Heart left ventricle (tissue), 16 donors: Measurements from ENCODE around the gene FGF23. TPM values are rescaled to one million over a fixed set of nuclear protein-coding genes. Genes with fewer than 3 reads are reported as not detected.

Experiments
- ATAC-seq, 4 donors: fragments of 200-7000 bp; cut with Tn5 transposase; one replicate each; pipeline ENCODE4 v1.9.1; 2020 to 2022; ENCODE audit warnings: moderate library complexity in 4 of 4, mild to moderate bottlenecking in 3 of 4, moderate number of reproducible peaks in 1 of 4
- DNase-seq, 5 donors: peaks; one replicate each; pipeline ENCODE4 v3.0.0-alpha.2; 2020
- H3K27ac ChIP-seq, 12 donors: fragments of 200-600 bp; sonication (generic) in 4 of 12; one replicate each; pipeline versions ENCODE4 v1.5.0 to v1.8.0; 2016 to 2022; ENCODE audit warnings: mild to moderate bottlenecking in 2 of 12
- H3K27me3 ChIP-seq, 9 donors: fragments of 200-600 bp; sonication (generic) in 2 of 9; one replicate each; pipeline versions ENCODE4 v1.5.1 to v1.8.0; 2016 to 2022; ENCODE audit warnings: mild to moderate bottlenecking in 3 of 9
- H3K36me3 ChIP-seq, 9 donors: fragments of 200-600 bp; sonication (generic) in 2 of 9; one replicate each; pipeline versions ENCODE4 v1.5.0 to v1.8.0; 2018 to 2022; ENCODE audit warnings: mild to moderate bottlenecking in 2 of 9
- H3K4me1 ChIP-seq, 12 donors: fragments of 200-600 bp; sonication (generic) in 4 of 12; one replicate each; pipeline versions ENCODE4 v1.5.0 to v1.8.0; 2016 to 2022; ENCODE audit warnings: mild to moderate bottlenecking in 3 of 12
- H3K4me3 ChIP-seq, 12 donors: fragments of 200-600 bp; sonication (generic) in 4 of 12; one replicate each; pipeline versions ENCODE4 v1.5.0 to v1.8.0; 2017 to 2022; ENCODE audit warnings: mild to moderate bottlenecking in 9 of 12, moderate library complexity in 4 of 12
- H3K9me3 ChIP-seq, 12 donors: fragments of 200-600 bp; sonication (generic) in 4 of 12; one replicate each; pipeline versions ENCODE4 v1.5.0 to v1.8.0; 2016 to 2022; ENCODE audit warnings: mild to moderate bottlenecking in 1 of 12
- POLR2A ChIP-seq, 2 donors: fragments of 450-650 bp; IDR thresholded peaks; one replicate each; pipeline ENCODE4 v1.6.1; 2017; ENCODE audit warnings: antibody characterized with exemption in 2 of 2, mild to moderate bottlenecking in 2 of 2, moderate library complexity in 2 of 2
- WGBS, 4 donors: extraction: QIAGEN DNeasy Blood & Tissue Kit in 2 of 4; methylation state at CpG; one replicate each; pipeline versions ENCODE4 v1.1.5 to v1.1.7; 2013 to 2018; 5-methylcytosine and 5-hydroxymethylcytosine counted together
- intact Hi-C, 10 donors: fragments of 100-400 bp; cut with DNase I; formaldehyde crosslinking; loops; one replicate each; pipeline versions ENCODE4 v1.11.1 to v1.14.2; 2022
- polyA plus RNA-seq, 2 donors: library from polyadenylated mRNA; stranded (reverse); fragments of 200-250 nt; gene quantifications; one replicate each; pipeline ENCODE4 v1.2.3, GENCODE V29; 2013
- total RNA-seq, 9 donors: library from RNA; depleted of rRNA in 2 of 9; stranded (reverse); fragments of >200 nt in 2 of 9; fragmentation: NEBNext Ultra II Directional in 3 of 9; extraction: Animal tissue kit (Norgen Biotek cat#: 25700) in 3 of 9; gene quantifications; one replicate each; pipeline versions ENCODE4 v1.1.0 to v1.2.4, GENCODE V29; 2016 to 2023
- TF ChIP-seq, protein P1 (sequence below), 12 donors: fragments of 200-600 bp; sonication (generic) in 4 of 12; IDR thresholded peaks; one replicate each; pipeline versions ENCODE4 v1.5.0 to v1.8.0; 2018 to 2022; ENCODE audit warnings: antibody characterized with exemption in 12 of 12, mild to moderate bottlenecking in 5 of 12
- donor health status: ischemic (EF 13 %, LVEDD 7.1; RV severe dilation, severe dysfunction).
- donor health status: healthy with polysubstance abuse.
- donor health status: DM: no; HTN: yes; CAD: no.
- donor health status: DM: no; HTN: no; CAD: no.
- donor health status: ischemic (EF 25% LVEDD 6.9; RV normal size, moderate dysfunction).
- donor health status: ischemic (EF 25% LVEDD 5.7; RV mildly dilated, moderate dysfunction).
- donor health status: healthy.
- donor health status: DM: yes; HTN: yes; CAD: no.
- donor health status: ischemic (EF 35%, LVEDD 5.7; RV mildly dilated, moderate dysfunction).
- donor health status: nonischemic (EF 11% LVEDD 7.7; RV severe dilation, severe dysfunction).
- donor health status: DM: yes; HTN: yes; CAD: no.
- donor health status: PGD.
- donor health status: ischemic (EF 29% LVEDD 5.4; RV normal size, mild dysfunction).
- donor health status: nonischemic (EF 23%, LVEDD 6.1; RV moderate dilation, normal function).

The FGF23 gene
- total and polyA plus RNA-seq, 11 donors: 0.04 to 0.15 (median 0.10) TPM; not detected in 8

DNA sequence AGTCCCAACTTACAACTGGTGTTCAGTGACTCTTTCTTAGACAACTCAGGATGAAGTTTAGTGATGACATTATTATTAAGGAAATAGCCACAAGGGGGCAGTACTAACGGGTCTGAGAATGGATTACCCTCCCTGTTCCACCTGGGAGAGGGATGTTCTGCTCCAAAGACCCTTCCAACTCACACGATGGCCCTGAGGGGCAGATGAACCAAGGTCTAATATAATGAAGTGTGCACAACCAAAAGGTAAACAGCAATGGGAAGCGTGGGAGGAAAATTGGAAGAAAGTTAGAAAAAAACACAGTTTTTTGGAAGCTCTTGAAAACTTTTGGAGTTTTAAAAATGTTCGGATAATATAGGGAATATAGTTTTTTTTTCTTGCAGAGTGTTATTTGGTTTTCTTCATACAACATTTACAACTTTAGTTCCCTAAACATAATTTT lies 42.1 kb upstream of the FGF23 start:
- Histone ChIP-seq H3K36me3 (no peaks in the 10 kb centered on the region), H3K4me3 (no peak overlapping the region), H3K9me3 (no peaks in the 10 kb centered on the region), H3K4me1 (peaks cover 0 to 16% (median 0%) of the 10 kb centered on the region in 12 donors), H3K27me3 (peaks cover 0 to 9% (median 0%) of the 10 kb centered on the region in 9 donors), H3K27ac (no peak overlapping the region)
- intact Hi-C loops: loop anchor here in 8 of 10 donors (2.0 to 5.0 kb wide), 2 partner anchors 105 to 106 kb away; no protein-coding TSS in a partner anchor
- DNase-seq (no peak), ATAC-seq (no peak)
- TF ChIP-seq, protein P1, sequence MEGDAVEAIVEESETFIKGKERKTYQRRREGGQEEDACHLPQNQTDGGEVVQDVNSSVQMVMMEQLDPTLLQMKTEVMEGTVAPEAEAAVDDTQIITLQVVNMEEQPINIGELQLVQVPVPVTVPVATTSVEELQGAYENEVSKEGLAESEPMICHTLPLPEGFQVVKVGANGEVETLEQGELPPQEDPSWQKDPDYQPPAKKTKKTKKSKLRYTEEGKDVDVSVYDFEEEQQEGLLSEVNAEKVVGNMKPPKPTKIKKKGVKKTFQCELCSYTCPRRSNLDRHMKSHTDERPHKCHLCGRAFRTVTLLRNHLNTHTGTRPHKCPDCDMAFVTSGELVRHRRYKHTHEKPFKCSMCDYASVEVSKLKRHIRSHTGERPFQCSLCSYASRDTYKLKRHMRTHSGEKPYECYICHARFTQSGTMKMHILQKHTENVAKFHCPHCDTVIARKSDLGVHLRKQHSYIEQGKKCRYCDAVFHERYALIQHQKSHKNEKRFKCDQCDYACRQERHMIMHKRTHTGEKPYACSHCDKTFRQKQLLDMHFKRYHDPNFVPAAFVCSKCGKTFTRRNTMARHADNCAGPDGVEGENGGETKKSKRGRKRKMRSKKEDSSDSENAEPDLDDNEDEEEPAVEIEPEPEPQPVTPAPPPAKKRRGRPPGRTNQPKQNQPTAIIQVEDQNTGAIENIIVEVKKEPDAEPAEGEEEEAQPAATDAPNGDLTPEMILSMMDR (IDR thresholded peaks at IDR 0.05): peak; percentile 39 to 78 (median 68)
- no peak for TF ChIP-seq POLR2A (IDR thresholded peaks at IDR 0.05)
- 38 to 41% (median 39%) methylated on average over 4 of the region's 4 CpGs for WGBS, 4 donors

- intact Hi-C loops: loop anchor here in 7 of 10 donors (2.0 to 5.0 kb wide), 2 partner anchors 107 kb away; no protein-coding TSS in a partner anchor
- 90 to 92% (median 91%) methylated on average over 5 of the region's 5 CpGs for WGBS, 4 donors
- TF ChIP-seq, protein P1 (IDR thresholded peaks at IDR 0.05): no peak
- TF ChIP-seq POLR2A (IDR thresholded peaks at IDR 0.05): no peak
Measured at GRCh38 chr12:4420138-4420670, 40.7 kb upstream of the FGF23 start.

DNA sequence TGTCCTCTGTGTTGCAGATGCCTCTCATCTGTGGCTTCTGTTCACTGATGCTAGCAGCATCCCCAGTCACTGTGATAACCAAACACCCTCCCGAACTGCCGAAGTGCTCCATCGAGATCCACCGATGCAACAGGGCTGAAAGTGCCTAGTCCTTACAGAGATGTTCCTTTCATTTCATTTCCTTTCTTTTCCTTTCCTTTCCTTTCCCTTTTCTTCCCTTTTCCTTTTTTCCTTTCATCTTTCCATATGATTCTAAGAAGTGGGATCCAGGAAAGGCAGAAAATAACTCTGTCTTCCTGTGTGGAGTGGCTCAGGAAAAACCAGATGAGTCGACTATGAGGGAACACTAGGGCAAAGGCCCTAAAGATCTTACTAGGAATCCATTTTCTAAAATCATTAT lies 39.4 kb upstream of the FGF23 start:
- peak overlapping the region in 2 of 12 donors; percentile 82 to 83 for H3K27ac ChIP-seq
- intact Hi-C loops: loop anchor here in 2 of 10 donors (5.0 kb wide), 2 partner anchors 62 to 108 kb away; no protein-coding TSS in a partner anchor
- peaks cover 0 to 26% (median 0%) of the 10 kb centered on the region in 12 donors for H3K4me1 ChIP-seq

More at GRCh38 chr12:4420138-4420670, 40.7 kb upstream of the FGF23 start:
- Histone ChIP-seq H3K4me1 (peaks cover 0 to 21% (median 0%) of the 10 kb centered on the region in 12 donors), H3K9me3 (no peaks in the 10 kb centered on the region), H3K36me3 (no peaks in the 10 kb centered on the region), H3K27ac (peak overlapping the region in 1 of 12 donors; percentile 34), H3K27me3 (peaks cover 0 to 9% (median 0%) of the 10 kb centered on the region in 9 donors), H3K4me3 (no peak overlapping the region)
- no peak for DNase-seq
- ATAC-seq: no peak

GRCh38 chr12:4417936-4418335 lies 38.4 kb upstream of the FGF23 start:
- ATAC-seq (peak in 1 of 4 donors; percentile 7), DNase-seq (no peak)
- TF ChIP-seq POLR2A (IDR thresholded peaks at IDR 0.05): no peak
- TF ChIP-seq, protein P1 (IDR thresholded peaks at IDR 0.05): no peak
- Histone ChIP-seq H3K27me3 (peaks cover 0 to 9% (median 0%) of the 10 kb centered on the region in 9 donors), H3K4me1 (peaks cover 0 to 26% (median 0%) of the 10 kb centered on the region in 12 donors), H3K36me3 (no peaks in the 10 kb centered on the region), H3K4me3 (no peak overlapping the region), H3K9me3 (no peaks in the 10 kb centered on the region), H3K27ac (peak overlapping the region in 5 of 12 donors; percentile 13 to 83 (median 81))
- intact Hi-C loops: loop anchor here in 2 of 10 donors (5.0 kb wide), 2 partner anchors 61 to 109 kb away; no protein-coding TSS in a partner anchor
- WGBS, 4 donors: 54 to 60% (median 57%) methylated on average over 5 of the region's 5 CpGs

More for the DNA sequence above, 39.4 kb upstream of the FGF23 start:
- H3K36me3 ChIP-seq: no peaks in the 10 kb centered on the region
- no peak for DNase-seq
- 66 to 88% (median 79%) methylated on average over 5 of the region's 5 CpGs for WGBS, 4 donors
- H3K9me3 ChIP-seq: no peaks in the 10 kb centered on the region
- TF ChIP-seq, protein P1 (IDR thresholded peaks at IDR 0.05): no peak
- no peak for TF ChIP-seq POLR2A (IDR thresholded peaks at IDR 0.05)
- ATAC-seq: no peak
- no peak overlapping the region for H3K4me3 ChIP-seq
- peaks cover 0 to 9% (median 0%) of the 10 kb centered on the region in 9 donors for H3K27me3 ChIP-seq
